ENCODE data around the gene C1S.

DNA sequence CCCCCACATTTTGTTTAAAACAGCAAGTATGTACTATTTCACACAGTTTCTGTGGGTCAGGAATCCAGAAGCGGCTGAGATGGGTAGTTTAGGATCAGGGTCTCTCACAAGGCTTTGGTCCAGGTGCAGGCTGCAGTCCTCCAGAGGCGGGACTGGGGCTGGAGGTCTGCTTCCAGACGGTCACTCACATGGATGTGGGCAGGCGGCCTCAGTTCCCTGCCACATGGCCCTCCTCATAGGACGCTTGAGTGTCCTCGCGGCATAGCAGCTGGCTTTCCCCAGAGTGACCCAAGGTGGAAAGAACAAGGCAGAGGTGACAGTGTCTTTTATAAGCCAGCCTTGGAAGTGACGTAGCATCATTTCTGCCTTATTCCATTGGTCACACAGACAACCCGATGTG is 56.4 kb downstream of the C1S start:
- TF ChIP-seq, protein P1, sequence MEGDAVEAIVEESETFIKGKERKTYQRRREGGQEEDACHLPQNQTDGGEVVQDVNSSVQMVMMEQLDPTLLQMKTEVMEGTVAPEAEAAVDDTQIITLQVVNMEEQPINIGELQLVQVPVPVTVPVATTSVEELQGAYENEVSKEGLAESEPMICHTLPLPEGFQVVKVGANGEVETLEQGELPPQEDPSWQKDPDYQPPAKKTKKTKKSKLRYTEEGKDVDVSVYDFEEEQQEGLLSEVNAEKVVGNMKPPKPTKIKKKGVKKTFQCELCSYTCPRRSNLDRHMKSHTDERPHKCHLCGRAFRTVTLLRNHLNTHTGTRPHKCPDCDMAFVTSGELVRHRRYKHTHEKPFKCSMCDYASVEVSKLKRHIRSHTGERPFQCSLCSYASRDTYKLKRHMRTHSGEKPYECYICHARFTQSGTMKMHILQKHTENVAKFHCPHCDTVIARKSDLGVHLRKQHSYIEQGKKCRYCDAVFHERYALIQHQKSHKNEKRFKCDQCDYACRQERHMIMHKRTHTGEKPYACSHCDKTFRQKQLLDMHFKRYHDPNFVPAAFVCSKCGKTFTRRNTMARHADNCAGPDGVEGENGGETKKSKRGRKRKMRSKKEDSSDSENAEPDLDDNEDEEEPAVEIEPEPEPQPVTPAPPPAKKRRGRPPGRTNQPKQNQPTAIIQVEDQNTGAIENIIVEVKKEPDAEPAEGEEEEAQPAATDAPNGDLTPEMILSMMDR (IDR thresholded peaks at IDR 0.05; ENCODE audit: borderline replicate concordance, extremely low read depth, low read length, poor library complexity, severe bottlenecking), result no peak
- TF ChIP-seq EZH2 (IDR thresholded peaks at IDR 0.05; ENCODE audit: borderline replicate concordance, low read depth, low read length, severe bottlenecking), result no peak
